Dermis microvascular lymphatic vessel endothelial cell (primary cell): Measurements from ENCODE around the gene UNKL. TPM values are rescaled to one million over a fixed set of nuclear protein-coding genes. Genes with fewer than 3 reads are reported as not detected.

ENCODE experiments used
- DNase-seq, 2 donors: peaks; one replicate each; pipeline versions ENCODE4 v3.0.0 to v3.0.0-alpha.2; 2010; ENCODE audit warnings: low read depth in 2 of 2
- total RNA-seq: library from RNA; depleted of rRNA; stranded (reverse); fragments of >200 nt; gene quantifications from 2 replicates; pipeline ENCODE4 v1.2.1, GENCODE V29; 2014

UNKL gene
- total RNA-seq, 1 donor from 2014 or later = 5.3 TPM

DNA sequence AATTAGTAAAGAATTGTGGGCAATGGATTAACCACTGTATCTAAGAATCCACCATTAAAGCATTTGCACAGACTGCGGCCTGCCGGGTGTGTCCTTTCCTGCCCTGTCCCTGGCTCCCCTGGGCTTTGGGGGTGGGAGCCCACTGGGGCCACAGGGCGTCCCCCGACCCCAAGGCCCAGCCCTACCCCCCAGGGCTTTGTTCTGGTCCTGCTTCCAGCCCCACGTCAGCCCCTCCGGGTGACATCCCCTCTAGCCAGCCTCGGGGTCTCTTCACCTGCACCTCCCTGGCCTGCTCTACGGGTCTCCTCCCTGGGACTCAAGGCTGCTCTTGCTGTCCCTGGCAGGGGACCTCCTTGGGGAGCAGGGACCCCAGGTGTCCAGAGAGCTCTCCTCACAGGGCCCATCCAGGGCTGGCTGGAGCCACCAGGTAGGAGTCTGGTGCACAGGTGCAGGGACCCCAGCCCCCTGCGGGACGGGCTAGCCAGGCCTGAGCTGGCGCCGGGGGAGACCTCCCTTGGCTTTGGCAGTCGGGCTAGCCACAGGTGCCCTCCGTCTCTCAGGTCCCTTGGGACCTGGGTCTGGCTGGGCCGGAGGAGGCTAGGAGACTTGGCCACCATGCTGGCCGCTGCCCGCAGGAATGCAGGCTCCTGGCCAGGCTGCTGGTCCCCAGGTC, 87.4 kb downstream of the UNKL start:
- no peak for DNase-seq

- DNase-seq = no peak
Measured at GRCh38 chr16:1326391-1326790, 88.1 kb downstream of the UNKL start.

DNA sequence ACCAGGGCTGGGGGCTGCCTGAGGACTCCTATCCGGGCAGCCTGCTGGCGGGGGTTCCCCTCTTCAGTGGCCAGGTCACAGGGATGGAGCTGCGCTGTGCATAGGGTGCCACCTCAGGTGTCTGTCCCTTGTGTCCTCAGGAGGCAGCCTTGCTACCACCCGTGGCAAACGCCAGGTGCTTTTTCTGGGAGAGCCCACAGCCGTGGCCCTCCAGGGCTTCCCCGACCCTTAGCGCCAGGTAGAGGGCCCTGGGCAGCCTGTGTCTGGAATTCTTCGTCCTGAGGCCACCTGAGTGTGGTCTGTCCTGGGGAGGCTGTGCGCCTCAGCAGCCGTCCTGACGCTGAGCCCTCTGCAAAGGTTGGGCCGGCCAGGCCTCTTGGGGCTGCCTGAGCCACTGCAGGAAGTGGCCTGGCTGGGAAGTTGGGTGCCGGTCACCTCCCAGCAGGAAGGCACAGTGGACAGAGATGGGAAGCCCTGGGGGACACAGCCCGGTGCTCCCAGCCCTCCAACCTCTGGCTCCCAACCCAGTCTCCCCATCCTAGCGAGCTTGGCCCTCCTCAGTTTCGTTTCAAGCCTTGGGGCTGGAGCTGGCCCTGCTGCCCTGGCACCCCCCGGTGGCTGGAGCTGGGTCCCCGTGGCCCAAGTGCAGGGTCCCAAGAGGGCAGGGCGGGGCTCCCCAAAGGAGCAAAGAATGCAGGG, 88.7 kb downstream of the UNKL start:
- no peak for DNase-seq

DNA sequence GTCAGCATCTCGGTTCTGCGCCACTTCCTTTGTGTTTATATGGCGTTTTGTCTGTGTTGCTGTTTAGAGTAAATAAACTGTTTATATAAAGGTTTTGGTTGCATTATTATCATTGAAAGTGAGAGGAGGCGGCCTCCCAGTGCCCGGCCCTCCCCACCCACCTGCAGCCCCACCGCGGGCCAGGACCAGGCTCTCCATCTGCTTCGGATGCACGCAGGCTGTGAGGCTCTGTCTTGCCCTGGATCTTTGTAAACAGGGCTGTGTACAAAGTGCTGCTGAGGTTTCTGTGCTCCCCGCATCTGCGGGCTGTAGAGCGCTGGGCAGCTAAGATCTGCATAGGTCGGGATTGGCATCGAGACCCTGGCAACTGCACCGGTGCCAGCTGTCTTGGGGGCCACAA, 89.2 kb downstream of the UNKL start:
- DNase-seq = no peak

GRCh38 chr16:1324286-1324826, 90.1 kb downstream of the UNKL start:
- DNase-seq = no peak

- DNase-seq = no peak
Measured at GRCh38 chr16:1323296-1324239, 90.9 kb downstream of the UNKL start.

DNA sequence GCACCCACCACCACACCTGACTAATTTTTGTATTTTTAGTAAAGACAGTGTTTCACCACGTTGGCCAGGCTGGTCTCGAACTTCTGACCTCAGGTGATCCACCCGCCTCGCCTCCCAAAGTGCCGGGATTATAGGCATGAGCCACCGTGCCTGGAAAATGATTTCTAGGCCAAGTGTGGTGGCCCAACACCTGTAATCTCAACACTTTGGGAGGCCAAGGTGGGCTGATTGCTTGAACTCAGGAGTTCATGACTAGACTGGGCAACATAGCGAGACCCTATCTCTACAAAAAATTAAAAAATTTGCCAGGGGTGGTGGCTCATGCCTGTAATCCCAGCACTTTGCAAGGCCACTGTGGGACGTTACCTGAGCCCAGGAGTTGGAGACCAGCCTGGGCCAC, 92.1 kb downstream of the UNKL start:
- DNase-seq = no peak

DNA sequence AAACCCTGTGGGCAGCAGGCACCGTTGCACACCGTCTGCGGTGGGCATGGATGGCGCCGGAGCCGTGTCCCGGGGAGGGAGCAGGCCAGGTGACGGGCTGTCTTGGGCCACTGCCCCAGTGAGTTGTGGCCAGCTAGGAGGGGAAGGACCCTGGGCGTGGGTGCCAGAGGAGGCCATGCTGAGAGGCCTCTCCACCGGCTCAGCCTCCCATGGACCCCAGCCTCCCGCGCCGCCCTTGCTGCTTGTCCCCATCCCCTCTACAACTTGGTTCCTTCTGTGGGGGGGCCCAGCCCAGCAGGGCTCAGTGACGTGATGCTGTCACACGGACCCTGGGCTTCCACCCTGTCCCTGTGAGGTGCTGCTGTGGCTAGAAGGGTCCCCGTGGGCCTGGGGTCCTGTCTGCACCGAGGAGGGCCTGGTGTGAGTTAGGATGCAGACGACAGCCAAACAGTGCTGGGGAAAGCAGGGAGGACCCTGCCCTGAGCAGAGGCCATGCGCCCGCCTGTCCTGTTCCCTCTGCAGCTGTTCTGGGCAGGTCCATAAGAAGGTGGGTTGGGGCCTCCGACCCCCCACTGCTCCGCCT, 93.8 kb downstream of the UNKL start:
- no peak for DNase-seq

GRCh38 chr16:1320097-1320496, 94.4 kb downstream of the UNKL start:
- no peak for DNase-seq

GRCh38 chr16:1319041-1319440, 95.5 kb downstream of the UNKL start:
- DNase-seq = no peak

GRCh38 chr16:1318268-1318545, 96.3 kb downstream of the UNKL start:
- DNase-seq = no peak

DNA sequence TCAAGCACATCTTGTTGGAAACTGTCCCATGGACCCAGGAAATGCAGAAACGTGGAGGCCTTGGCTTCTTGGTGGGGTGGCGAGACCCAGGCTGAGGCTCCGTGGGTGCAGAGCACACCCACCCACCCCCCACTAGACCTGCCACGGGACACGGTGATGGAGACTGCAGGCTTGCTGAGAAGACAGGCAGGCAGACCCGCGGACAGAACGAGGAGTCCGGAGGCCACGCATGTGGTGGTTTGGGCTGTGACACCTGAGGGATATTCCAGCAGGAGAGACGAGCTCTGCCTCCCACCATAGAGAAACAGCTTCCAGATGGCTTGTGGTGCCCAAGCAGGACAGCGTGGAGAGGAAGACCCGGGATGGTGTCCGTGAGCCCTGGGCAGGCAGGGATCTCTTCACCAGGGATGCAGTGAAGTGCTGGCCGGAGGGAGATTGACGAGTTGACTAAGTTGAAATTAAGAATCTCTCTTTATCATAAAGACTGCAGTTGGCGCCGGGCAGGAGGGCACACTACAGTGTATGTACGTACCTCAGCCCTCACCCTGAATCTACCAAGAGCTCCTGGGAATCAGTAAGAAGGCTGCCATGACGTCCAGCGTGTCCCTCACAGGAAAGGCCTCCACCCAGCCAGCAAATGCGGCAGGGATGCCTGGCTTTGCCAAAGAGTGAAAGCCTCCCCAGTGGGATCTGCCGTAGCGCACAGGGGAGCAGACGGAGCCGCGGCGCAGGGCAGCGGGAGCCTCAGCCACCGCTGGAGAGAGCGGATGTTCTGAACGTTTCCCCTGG, 96.8 kb downstream of the UNKL start:
- DNase-seq = no peak

GRCh38 chr16:1316033-1316405, 98.5 kb downstream of the UNKL start:
- DNase-seq = no peak

DNA sequence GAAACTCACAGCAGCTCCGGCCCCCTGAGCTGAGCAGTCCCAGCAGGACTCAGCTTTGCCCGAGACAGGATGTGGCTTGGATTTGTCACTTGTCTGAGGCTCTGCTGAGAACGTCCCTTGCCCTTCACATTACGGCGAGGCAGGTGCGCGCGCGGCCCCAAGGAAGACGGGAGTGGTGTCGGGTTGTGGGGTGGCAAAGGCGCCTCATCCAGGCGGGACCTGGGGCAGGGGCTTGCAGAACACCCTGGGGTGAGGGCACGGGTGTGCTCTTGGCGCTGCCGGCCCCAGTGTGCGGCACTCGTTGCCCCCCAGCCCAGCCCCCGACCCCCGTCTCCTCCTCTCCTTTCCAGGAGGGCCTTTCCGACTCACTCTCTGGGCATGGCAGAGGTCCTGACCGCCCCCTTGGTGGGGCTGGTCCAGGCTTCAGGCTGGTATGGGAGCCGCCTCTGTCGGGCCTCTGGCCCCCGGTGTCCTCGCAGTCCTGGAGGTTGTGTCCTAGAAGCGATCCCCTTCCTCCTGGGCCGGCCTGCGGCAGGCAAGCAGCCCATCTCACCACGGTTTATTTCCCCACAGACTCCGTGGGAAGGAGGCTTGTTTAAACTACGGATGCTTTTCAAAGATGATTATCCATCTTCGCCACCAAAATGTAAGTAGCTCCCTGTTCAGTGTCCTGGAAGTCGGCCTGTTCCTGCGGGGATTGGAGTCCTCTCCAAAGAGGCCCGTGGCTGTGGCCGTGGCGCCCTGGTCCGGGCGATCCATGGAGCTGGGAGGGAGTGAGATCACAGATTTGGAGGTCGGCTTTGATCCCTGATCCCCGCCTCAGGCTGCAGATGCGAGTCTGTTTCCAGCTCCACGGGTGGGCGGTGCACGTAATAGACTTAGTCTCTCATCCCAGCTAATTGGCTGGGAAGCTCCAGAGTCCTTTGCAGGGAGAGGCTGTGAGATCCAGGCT, 99.1 kb downstream of the UNKL start:
- no peak for DNase-seq

DNA sequence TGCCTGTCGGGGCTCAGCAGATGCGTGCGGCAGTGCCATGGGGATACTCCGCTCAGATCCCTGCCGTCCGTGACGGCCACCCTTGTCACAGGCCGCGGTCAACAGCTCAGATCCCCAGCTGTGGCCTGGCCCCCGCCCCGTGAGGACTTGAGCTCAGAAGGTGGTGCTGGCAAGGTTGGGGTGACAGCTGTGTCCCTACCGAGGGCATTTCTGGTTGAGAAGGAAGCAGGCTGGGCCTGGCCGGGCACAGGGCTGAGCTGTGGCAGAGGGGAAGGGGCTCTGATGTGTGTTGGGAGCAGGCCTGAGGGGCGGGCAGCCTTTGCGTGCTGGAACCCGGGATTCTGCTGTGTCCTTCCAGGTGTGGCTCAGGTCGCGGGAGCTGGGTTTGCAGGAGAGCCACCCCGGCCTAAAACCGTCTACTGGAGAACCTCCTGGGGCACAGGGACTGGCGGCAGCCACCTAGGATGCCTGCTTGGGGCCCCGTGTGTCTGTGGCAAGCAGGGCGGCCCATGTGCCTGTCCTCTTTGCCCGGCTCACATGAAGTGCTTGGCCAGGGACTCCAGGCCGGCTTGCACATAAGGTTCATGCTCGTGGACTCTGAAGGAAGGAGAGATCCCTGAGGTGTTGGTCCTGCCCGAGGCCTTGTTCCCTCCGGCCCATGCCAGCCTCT, 100.0 kb downstream of the UNKL start:
- no peak for DNase-seq

GRCh38 chr16:1313721-1314369, 100.7 kb downstream of the UNKL start:
- no peak for DNase-seq
